Ramos (cell line): ENCODE measurements around the gene APCDD1L.
"Not testable (repeated sequence)": the region's sequence is repeated elsewhere in the genome, so short reads cannot be mapped to it uniquely, and the experiment has no call there.

ENCODE experiments used
- in situ Hi-C: fragments of 300-500 bp; cut with MboI; formaldehyde crosslinking; loops from one replicate; pipeline ENCODE4 v1.14.3; 2022; ENCODE audit warnings: low sequenced_read_pairs; ENCODE audit not compliant: unreplicated experiment

APCDD1L gene

GRCh38 chr20:58447511-58448391 lies 67.4 kb downstream of the APCDD1L start:
- in situ Hi-C loops, result loop anchor here (10.0 kb wide), 1 partner anchor 203 kb away; no protein-coding TSS in a partner anchor

GRCh38 chr20:58446960-58447265 lies 68.3 kb downstream of the APCDD1L start:
- in situ Hi-C loops, result loop anchor here (10.0 kb wide), 1 partner anchor 202 kb away; no protein-coding TSS in a partner anchor

- in situ Hi-C loops, result loop anchor here (10.0 kb wide), 1 partner anchor 202 kb away; no protein-coding TSS in a partner anchor
Observed at GRCh38 chr20:58446264-58446959, 68.8 kb downstream of the APCDD1L start.

GRCh38 chr20:58444746-58445255 lies 70.4 kb downstream of the APCDD1L start:
- in situ Hi-C loops, result loop anchor here (10.0 kb wide), 1 partner anchor 200 kb away; no protein-coding TSS in a partner anchor

- in situ Hi-C loops, result loop anchor here (10.0 kb wide), 1 partner anchor 197 kb away; no protein-coding TSS in a partner anchor
Observed at GRCh38 chr20:58441723-58442122, 73.5 kb downstream of the APCDD1L start.

- in situ Hi-C loops, result loop anchor here (10.0 kb wide), 1 partner anchor 195 kb away; no protein-coding TSS in a partner anchor
Observed at GRCh38 chr20:58440021-58440767, 75.0 kb downstream of the APCDD1L start.

GRCh38 chr20:58438970-58439808 lies 76.0 kb downstream of the APCDD1L start:
- in situ Hi-C loops, result no loop called here

GRCh38 chr20:58436868-58437645 lies 78.1 kb downstream of the APCDD1L start:
- in situ Hi-C loops, result no loop called here

- in situ Hi-C loops, result no loop called here
Observed at GRCh38 chr20:58435237-58435636, 80.0 kb downstream of the APCDD1L start.

- in situ Hi-C loops, result no loop called here
Observed at GRCh38 chr20:58434326-58434725, 80.9 kb downstream of the APCDD1L start.

GRCh38 chr20:58433759-58434158 lies 81.4 kb downstream of the APCDD1L start:
- in situ Hi-C loops, result no loop called here

GRCh38 chr20:58433029-58433647 lies 82.1 kb downstream of the APCDD1L start:
- in situ Hi-C loops, result no loop called here

GRCh38 chr20:58432186-58432954 lies 82.8 kb downstream of the APCDD1L start:
- in situ Hi-C loops, result no loop called here

GRCh38 chr20:58431134-58431533 lies 84.1 kb downstream of the APCDD1L start:
- in situ Hi-C loops, result no loop called here

- in situ Hi-C loops, result no loop called here
Observed at GRCh38 chr20:58429303-58429702, 85.9 kb downstream of the APCDD1L start.

- in situ Hi-C loops, result no loop called here
Observed at GRCh38 chr20:58428364-58428763, 86.8 kb downstream of the APCDD1L start.

GRCh38 chr20:58427571-58427970 lies 87.6 kb downstream of the APCDD1L start:
- in situ Hi-C loops, result not testable (repeated sequence)
